Measurements from ENCODE around the gene MFAP5.

- TF ChIP-seq CTCF (IDR thresholded peaks at IDR 0.05) (no peak), POLR2A (IDR thresholded peaks at IDR 0.05) (no peak)
These were observed 40.0 kb downstream of the MFAP5 start for GRCh38 chr12:8622646-8623045.

Data from lower leg skin (tissue), 3 donors.